ENCODE data around the gene RAP2A.
A peak's percentile ranks its signal among the peaks of the same experiment; 100 is the strongest.

RAP2A gene

GRCh38 chr13:97433727-97434396, at the start of gene RAP2A:
Gene RAP2A, plus strand, starts transcription at chr13:97434169. Its CDS starts 302 bp downstream, at chr13:97434471.
- ATAC-seq = peak; percentile 67
- peak; percentile 90 for DNase-seq

- DNase-seq (no peak), ATAC-seq (no peak)
Observed at GRCh38 chr13:97384371-97384770, 49.6 kb upstream of the RAP2A start.

DNA sequence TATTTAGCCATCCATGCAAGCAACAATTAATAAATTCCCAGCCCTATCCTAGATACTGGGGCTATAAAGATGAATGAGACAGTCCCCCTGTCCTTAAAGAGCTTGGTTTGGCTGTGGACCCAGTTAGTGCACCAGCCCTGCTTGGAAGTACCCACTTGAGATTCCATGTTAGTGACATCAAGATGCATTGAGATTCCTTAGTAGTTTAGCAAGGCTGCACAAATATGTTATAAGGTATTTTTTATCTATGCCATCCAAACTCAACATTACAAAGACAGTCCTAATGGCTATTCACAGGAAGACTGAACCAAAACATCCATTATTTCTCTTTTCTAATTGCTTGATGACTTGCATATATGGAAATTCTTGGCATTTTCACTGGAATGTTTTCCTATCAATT, 48.8 kb upstream of the RAP2A start:
- DNase-seq (no peak), ATAC-seq (no peak)

DNA sequence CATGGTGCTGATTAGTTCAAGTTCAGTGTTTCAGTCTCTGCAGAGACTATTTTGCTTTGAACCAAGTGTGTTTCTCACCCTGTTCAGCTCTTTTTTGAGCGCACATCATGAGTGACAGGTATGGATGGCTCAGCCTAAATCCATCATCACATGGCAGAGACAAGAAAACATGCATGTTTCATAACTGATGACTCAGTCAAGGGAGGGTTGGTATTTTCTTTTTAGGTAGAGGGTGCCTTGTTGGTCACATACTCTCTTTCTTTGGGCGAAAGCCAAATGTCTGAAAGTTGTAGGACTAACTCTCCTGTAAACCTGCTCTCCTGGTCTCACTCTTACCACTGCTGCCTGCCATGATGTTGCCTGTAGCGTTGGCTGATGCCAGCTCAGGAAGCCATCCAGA, 48.1 kb upstream of the RAP2A start:
- ATAC-seq (peak; percentile 44), DNase-seq (no peak)

DNA sequence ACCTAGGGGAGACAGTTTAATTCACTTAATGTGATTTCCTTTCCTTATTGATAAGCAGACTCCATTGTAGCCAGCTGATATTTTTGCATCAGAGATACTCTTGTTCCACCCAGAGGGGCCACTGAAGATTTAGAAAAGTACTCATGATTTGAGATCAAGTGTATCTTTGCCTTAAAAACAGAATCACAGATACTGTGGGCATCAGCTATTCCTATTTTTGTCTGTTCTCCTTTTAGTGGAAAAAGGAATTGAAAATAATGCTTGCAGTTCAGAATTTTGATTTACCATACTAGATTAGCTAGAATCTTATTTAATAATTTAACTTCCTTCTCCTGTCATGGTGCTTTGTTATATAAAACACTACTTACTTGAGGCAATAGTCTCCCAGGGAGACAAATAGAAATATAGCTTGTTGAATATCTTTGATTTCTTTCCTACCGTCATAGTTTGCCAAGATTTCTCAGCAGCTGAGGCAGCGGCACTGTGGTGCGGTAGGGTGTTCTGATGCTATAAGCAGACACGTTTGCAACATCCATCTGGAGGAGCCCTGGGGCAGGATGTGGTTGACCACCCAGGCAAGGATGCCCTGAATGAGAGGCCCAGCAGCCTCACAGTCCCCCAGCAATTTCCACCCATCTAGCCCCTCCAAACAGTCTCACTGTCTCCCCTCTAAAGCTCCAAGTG, 47.0 kb upstream of the RAP2A start:
- ATAC-seq (peak; percentile 78), DNase-seq (peak; percentile 47)

- DNase-seq (no peak), ATAC-seq (peak; percentile 5)
Observed at GRCh38 chr13:97387485-97387839, 46.5 kb upstream of the RAP2A start.

DNA sequence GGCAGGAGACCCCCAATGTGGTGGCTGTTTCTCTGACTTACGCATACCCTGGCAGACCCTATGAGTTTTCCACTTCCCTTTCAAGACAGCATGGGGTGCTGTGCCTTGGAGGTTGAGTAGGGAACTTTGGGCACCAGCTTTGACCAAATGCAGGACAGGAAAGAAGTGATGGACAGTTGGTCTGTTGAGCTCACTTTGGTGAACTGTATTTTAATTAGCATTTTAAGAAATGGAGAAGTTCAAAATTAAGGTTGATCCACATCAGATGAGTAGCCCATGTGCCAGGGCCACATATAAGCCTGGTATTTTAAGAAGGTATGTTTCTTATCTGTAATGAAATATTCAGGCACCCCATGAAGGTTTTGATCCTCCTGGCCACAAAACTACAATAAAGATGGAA, 46.1 kb upstream of the RAP2A start:
- no peak for DNase-seq
- no peak for ATAC-seq

GRCh38 chr13:97388373-97388772, 45.6 kb upstream of the RAP2A start:
- DNase-seq (no peak), ATAC-seq (no peak)

GRCh38 chr13:97390941-97391600, 42.9 kb upstream of the RAP2A start:
- no peak for DNase-seq
- ATAC-seq = no peak

DNA sequence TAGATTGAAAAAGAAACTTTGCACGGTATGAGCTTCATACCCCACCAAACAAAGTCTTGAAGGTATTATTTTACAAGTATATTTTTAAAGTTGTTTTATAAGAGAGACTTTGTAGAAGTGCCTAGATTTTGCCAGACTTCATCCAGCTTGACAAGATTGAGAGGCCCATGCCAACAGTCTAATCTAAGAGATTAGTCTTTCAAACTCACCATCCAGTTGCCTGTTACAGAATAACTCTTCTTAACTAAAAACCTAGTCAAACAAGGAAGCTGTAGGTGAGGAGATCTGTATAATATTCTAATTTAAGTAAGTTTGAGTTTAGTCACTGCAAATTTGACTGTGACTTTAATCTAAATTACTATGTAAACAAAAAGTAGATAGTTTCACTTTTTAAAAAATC, 41.9 kb upstream of the RAP2A start:
- DNase-seq (no peak), ATAC-seq (no peak)

DNA sequence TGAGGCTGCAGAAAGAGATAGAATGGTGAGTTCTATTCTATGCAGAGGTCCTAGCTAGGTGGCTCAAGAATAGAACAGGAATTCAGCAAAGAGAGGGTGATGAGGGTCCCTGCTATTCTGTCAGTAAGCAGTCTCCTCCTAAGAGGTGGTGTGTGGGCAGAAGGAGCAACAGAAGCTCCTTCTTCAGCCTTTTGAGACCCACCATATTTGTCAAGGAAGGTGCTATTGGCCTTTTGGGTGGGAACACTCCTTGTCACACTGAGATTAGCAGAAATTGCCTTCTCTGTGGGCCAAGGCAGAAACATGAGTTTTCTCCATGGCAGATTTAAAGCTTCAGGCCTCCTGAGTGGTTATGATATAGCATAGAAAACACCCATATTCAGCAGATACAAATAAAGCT, 39.4 kb upstream of the RAP2A start:
- no peak for ATAC-seq
- no peak for DNase-seq

GRCh38 chr13:97395447-97396136, 38.4 kb upstream of the RAP2A start:
- ATAC-seq (no peak), DNase-seq (no peak)

DNA sequence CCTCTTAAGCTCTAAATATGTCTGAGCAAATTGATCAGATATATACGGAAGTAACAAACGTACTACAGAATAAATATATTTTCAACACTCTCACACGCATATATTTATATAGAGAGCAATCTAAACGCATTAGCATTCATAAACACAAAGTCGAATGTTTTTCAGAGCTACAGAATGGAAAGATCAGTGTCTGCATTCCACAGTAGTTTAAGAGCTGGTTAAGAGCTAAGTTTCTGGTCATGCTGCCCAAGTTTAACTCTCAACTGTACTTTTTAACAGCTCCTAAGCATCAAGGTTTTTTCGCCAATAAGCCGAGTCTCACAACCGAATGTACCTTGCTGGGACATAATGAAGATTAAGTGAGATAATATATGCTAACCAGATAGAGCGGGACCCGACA, 36.7 kb upstream of the RAP2A start:
- ATAC-seq (no peak), DNase-seq (no peak)

DNA sequence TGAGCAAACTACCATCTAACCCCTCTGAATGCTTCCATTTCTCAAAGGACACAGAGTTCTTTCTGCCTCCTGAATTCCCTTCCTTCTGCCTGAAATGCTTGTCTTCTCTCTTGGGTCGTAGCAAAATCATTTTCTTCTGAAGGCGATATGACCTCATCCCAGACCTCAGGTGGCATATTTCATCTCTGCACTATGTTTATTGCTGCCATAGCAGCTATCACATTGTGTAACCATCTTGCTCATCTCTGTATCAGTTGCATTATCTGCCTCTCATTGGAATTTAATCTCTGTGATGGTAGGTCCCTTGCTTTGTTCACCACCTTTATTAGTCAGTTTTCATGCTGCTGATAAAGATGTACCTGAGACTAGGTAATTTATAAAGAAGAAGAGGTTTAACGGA, 32.5 kb upstream of the RAP2A start:
- no peak for DNase-seq
- ATAC-seq = no peak

DNA sequence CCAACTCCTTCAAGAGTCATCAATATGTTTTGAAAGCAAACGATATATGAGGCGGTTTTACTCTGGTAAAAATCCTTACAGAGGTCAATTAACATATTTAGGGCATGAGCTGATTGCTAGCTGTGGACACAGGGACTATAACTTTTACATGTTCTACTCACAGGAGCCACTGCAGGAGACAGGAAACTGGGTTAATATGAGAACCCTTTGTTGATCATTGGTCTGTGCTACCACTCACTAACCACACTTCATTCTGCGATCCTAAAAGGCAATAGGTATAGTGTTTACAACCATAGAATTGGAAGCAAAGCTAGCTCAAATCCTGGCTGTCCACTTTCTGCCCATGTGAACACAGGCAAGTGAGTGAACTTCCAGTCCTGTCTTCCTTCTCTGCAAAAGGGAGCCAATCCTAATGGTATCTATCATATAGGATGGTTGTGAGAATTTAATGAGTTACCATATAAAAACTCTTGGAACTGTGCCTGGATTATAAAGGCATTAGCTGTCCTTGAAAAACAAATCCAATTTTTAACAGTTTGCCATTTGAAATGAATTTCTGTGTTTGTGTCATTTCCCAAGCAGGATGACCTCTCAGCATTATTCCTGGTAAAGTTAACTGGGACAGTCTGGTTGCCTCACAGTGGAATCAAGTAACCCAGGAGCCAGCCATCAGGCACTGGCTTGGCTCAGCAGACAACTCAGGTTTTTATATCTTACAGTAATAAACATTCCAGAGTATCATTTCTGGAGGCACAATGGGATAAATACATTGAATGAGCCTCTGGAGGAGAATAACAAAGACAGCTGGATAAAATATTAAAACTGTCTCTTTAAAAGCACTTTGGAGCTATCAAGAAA, 29.8 kb upstream of the RAP2A start:
- no peak for ATAC-seq
- DNase-seq = no peak

- ATAC-seq (no peak), DNase-seq (no peak)
Observed at GRCh38 chr13:97407540-97407939, 26.4 kb upstream of the RAP2A start.

GRCh38 chr13:97408938-97409337, 25.0 kb upstream of the RAP2A start:
- no peak for ATAC-seq
- DNase-seq = no peak

GRCh38 chr13:97411984-97412383, 22.0 kb upstream of the RAP2A start:
- DNase-seq = no peak
- ATAC-seq = no peak

GRCh38 chr13:97413694-97414093, 20.3 kb upstream of the RAP2A start:
- ATAC-seq = no peak

GRCh38 chr13:97414392-97414791, 19.6 kb upstream of the RAP2A start:
- ATAC-seq (no peak), DNase-seq (no peak)

More at GRCh38 chr13:97413694-97414093, 20.3 kb upstream of the RAP2A start:
- DNase-seq = no peak

GRCh38 chr13:97417698-97418097, 16.3 kb upstream of the RAP2A start:
- no peak for ATAC-seq
- no peak for DNase-seq
